Measurements from ENCODE around the gene ZNF33B.
"Not testable (repeated sequence)": the region's sequence is repeated elsewhere in the genome, so short reads cannot be mapped to it uniquely, and the experiment has no call there.

The ZNF33B gene

DNA sequence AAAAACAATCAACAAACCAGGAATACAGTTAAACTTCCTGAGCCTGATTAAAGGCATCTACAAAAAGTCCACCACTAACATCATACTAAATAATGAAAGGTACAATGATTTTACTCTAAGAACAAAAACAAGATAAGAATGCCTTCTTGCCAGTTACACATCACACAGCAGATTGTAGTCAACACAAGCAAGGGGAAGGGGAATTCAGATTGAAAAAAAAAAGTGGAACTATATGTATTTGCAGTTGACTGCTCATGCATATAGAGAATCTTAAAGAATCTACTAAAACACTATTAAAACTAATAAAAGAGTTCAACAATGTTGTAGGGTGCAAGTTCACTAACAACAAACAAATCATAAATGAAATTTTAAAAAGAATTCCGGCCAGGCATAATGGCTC lies 28.5 kb downstream of the ZNF33B start:
- no peak for DNase-seq (ENCODE audit: low read depth)

DNA sequence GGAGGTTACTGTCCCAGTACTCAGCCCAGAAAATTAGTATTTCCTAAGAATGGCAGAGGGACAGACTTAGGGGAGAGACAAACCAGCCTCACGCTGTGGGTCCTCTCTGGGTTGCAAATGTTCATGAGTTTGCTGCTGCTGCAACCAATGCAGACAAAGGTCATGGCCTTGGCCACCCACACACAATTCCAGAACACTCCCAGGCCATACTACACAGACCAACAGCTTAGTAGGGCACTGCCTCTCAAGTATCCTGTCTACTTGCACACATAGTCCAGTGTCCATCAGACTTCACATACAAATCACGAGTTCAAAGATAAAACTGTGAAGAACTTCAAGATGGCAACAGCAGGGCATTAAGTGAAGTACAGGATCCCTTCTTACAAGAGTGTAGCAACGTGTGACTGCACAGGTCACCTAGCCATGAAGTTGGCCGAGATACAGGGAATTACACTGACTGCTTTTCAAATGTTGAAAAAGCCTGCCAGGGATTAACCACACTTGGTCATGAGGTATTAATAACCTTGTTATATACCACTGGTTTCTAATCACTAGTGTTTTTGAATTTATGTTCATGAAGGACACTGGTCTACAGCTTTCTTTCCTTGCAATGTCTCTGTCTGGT lies 40.0 kb downstream of the ZNF33B start:
- DNase-seq (ENCODE audit: low read depth) = no peak

- no peak for DNase-seq (ENCODE audit: low read depth)
These were observed 42.2 kb downstream of the ZNF33B start for GRCh38 chr10:42596196-42596595.

DNA sequence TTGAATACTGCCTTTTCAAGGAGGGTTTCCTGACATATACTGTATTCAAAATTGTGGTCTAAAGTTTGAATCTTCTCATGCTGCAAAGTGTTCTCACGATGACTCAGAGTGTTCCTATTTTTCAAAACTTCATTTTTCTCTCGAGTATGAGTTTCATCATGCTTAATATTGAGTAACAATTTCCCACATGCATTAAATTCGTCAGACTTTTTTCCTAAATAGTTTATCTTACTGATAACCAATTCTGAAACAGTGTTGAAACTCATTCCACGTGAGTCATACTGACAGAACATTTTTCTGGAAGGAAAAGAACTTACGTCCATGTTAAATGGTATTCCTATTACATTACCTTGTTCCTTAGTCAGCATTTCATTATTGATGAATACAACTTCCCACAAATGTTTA lies 44.1 kb downstream of the ZNF33B start:
- no peak for DNase-seq (ENCODE audit: low read depth)

DNA sequence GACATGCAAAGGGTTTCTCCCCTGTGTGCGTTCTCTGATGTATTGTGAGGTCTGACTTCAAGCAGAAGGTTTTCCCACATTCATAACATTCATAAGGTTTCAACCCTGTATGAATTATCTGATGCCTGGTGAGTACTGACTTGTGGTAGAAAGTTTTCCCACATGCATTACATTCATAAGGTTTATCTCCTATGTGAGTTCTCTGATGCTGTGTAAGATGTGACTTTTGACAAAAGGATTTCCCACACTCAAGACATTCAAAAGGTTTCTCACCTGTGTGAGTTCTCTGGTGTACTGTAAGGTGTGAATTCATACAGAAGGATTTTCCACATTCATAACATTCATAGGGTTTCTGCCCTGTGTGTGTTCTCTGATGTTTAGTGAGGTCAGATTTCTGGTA lies 45.1 kb downstream of the ZNF33B start:
- DNase-seq (ENCODE audit: low read depth) = no peak

DNA sequence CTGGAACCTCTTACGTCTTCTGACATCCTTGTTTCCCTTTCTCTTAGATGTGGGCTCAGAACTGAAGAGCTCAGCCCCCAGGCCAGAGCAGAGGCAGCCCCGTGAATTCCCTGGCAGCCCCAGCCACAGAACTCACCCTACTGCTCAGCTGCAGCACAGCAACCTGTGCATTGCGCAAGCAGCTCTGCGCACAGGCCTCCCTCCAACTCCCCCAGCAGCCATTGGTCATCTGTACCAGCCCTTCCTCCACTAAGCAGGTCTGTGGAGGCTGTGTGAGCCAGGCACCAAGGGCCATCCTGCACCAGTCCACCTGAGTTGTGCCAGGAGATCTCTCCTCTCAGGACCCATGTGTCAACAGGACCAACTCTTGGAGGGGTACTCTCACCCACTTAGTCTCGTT lies 54.5 kb downstream of the ZNF33B start:
- no peak for DNase-seq (ENCODE audit: low read depth)

DNA sequence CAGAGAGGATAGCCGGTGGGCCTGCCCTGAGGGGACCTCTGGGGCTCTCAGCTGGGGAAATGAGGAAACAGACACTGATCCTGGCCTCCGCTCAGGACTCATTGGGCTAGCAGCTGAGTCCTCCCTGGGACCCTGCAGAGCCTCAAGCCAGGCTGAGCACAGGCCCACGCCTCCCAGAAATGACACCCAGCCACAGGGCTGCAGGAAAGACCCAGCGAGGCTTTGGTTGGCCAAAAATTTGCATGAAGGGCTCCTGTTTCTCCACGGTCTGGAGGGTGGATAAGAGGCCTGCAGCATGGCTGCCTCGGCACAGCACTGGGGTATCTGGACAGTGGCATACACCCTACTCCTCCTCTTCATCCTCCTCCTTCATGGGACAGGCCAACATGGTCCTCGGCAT lies 60.4 kb downstream of the ZNF33B start:
- DNase-seq (ENCODE audit: low read depth) = no peak

DNA sequence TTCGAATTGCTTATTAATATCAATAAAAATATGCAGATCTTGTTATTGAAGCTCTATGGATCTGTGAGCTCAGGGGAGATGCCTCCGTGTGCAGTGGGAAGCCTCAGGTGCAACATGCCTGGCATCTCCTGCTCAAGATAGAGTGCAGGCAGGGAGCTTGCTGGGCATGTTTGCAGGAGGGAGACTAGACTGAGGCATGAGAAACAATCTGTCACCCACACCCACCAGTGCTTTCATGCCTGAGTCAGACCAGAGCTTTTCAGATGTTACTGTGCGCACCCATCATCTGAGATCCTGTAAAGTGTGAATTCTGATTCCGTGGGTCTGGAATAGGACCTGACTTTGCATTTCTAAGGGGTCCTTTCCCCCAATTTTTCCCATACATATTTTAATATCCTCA lies 62.0 kb downstream of the ZNF33B start:
- no peak for DNase-seq (ENCODE audit: low read depth)

- no peak for DNase-seq (ENCODE audit: low read depth)
These were observed 64.0 kb downstream of the ZNF33B start for GRCh38 chr10:42574336-42574735.

DNA sequence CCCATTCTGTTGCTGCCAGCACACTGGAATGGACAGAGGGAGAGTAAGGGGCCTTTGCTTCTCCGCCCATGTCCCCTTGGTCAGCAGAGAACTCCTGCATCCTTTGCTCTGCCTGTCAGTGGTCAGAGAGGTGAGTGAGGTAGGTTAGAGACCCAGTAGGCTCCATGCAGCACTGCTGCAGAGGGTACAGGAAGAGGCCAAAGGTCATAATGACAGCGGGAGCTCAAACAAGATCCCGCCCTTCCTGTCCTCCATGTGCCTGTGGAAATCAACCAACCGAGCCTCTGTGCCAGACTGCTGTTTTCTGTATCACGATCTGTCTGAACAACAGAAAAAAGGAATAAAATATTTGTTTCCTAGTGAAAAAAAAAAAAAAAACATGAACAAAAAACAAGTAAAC lies 81.4 kb downstream of the ZNF33B start:
- DNase-seq (ENCODE audit: low read depth) = peak; percentile 14

- not testable (repeated sequence) for DNase-seq (ENCODE audit: low read depth)
These were observed 84.8 kb downstream of the ZNF33B start for GRCh38 chr10:42553576-42553975.

DNA sequence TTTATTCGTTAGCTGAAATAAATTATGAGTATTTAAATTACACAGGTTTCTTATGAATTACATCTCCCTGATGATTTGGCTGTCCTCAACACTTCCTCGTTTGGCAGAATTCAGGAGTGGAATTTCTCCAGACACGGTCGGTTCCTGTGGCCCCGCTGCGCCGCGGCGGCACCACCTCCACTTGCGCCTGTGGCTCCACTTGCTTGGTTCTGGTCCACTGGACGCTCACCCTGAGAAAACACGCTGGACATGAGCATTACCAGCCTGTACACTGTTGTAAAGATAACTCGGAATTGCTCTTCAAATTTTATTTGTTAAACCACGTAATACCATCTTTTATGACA lies 85.3 kb downstream of the ZNF33B start:
- DNase-seq (ENCODE audit: low read depth) = no peak

DNA sequence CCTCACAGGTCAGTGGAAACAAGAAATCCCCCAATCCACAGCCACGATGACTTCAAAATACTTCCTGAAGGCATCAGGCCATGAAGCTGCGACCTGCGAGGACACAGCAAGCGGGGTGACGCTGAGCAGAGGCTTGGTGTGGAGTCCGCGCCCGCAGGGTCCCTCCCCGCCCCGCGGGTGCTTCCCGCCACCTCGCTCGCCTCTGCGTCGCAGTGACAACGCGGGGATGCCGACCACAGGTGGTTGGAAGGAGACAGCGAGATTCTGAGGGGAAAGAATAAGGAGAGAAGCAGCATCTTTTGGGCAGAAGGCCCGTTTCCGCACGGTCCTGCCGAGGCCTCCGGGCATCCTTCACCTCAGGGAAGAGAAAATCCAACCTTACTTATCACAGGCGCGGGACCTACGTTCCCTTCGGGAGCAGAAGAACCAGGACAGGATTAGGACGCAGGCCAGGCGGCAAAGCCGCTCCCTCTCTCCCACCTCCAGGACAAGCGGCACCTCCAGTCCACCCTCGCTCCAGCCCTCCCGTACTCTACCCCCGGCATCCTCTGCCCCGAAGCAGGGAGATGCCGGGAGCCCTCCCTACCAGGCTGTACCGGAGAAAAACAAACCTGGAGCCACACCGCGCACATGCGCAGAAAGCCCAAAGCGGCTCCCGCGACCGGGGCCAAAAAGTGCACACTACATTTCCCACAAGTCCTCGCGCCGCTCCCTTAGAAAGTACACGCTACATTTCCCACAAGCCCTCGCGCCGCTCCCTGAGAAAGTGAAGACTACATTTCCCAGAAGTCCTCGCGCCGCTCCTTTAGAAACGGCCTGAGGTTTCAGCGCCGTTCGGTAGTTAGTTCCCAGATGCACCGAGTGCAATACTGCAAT lies 85.9 kb downstream of the ZNF33B start:
- peak; percentile 92 for DNase-seq (ENCODE audit: low read depth)

DNA sequence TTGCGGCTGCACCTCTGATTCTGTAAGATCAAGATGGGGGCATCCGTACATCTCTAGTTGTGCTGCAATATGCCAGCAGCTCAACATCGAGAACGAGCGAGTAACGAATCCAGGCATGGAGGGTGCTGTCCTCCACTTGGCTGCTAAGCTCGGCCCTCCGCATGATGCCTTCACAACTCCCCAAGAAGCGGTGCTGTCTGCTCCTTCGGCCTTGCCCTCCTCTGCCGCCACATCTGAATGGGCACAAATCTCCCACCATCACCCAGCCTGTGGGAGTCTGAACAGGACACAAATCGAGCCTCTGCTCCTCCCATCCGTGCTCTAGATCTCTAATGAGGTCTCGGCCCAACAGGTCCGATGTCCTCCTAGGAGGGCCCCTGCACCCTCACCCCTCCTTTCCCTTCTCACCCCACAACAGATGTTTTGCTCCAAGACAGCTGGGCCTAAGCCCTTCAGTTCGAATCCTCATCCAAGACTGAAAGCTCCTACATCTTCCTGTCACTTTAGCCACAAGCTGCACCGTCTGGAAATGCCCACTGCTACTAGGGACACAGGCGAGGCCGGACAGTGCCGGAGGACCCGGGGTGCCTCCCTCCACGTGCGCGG lies 86.7 kb downstream of the ZNF33B start:
- DNase-seq (ENCODE audit: low read depth) = no peak

DNA sequence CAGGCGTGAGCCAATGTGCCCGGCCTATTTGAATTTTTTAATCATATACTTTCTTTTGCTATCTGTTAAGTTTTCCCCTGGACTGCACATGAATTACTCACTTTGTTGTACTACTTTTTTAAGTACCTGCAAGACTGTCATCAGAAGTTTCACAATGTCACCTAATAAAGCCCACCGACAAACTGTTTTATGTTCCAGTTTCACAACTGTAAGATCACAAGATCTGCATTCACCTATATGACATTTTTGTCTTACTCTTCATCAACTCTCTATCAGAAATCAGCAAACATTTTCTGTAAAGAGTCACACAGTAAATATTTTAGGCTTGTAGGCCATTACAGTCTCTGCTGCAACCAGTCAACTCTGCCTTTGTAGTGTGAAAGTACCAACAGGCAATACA lies 88.5 kb downstream of the ZNF33B start:
- no peak for DNase-seq (ENCODE audit: low read depth)

GRCh38 chr10:42548254-42548653 lies 90.1 kb downstream of the ZNF33B start:
- no peak for DNase-seq (ENCODE audit: low read depth)

DNA sequence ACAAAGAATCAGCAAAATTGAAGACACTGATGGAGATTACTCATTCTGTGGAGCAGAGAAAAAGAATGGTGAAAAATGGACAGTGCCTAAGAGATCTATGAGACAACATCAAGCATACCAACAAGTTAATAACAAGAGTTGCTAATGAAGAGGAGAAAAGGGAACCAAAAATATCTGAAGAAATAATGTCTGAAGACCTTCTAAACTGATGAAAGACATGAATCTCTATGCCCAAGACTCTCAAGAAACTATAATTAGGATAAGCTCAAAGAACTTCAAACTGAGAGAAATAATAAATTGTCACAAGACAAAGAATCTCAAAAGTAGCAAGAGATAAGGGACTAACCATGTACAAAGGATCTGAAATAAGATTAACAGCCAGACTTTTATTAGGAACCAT lies 93.4 kb downstream of the ZNF33B start:
- DNase-seq (ENCODE audit: low read depth) = no peak

- peak; percentile 14 for DNase-seq (ENCODE audit: low read depth)
These were observed 94.5 kb downstream of the ZNF33B start for GRCh38 chr10:42543840-42544372.

Data from CMK (cell line).